LoVo (cell line): ENCODE results near the gene ARF1.

Experiments used
- DNase-seq: peaks from one replicate; pipeline ENCODE4 v3.0.0-alpha.2; 2016; ENCODE audit warnings: low spot score

Gene ARF1

GRCh38 chr1:228122921-228123441 is 40.5 kb downstream of the ARF1 start:
- DNase-seq = no peak

- no peak for DNase-seq
These were observed 41.0 kb downstream of the ARF1 start for GRCh38 chr1:228123505-228123904.

- no peak for DNase-seq
These were observed 42.7 kb downstream of the ARF1 start for GRCh38 chr1:228125185-228125584.

GRCh38 chr1:228131766-228132165 is 49.3 kb downstream of the ARF1 start:
- DNase-seq = no peak

GRCh38 chr1:228134591-228134990 is 52.1 kb downstream of the ARF1 start:
- no peak for DNase-seq

GRCh38 chr1:228136901-228137300 is 54.4 kb downstream of the ARF1 start:
- no peak for DNase-seq

- no peak for DNase-seq
These were observed 57.0 kb downstream of the ARF1 start for GRCh38 chr1:228139406-228139930.

GRCh38 chr1:228139931-228140723 is 57.6 kb downstream of the ARF1 start, which contains the start of gene GUK1:
GUK1 (plus strand) TSS chr1:228140279; CDS start chr1:228140303, 24 bp downstream.
- peak; percentile 99 for DNase-seq

- DNase-seq = no peak
These were observed 58.3 kb downstream of the ARF1 start for GRCh38 chr1:228140724-228141225.

- peak; percentile 57 for DNase-seq
These were observed 58.9 kb downstream of the ARF1 start for GRCh38 chr1:228141226-228142044.

GRCh38 chr1:228142155-228142691 is 59.7 kb downstream of the ARF1 start:
- DNase-seq = no peak

- no peak for DNase-seq
These were observed 60.2 kb downstream of the ARF1 start for GRCh38 chr1:228142701-228143136.

- no peak for DNase-seq
These were observed 61.1 kb downstream of the ARF1 start for GRCh38 chr1:228143480-228144192.

- DNase-seq = no peak
These were observed 61.9 kb downstream of the ARF1 start for GRCh38 chr1:228144193-228144992.

GRCh38 chr1:228144993-228145343 is 62.5 kb downstream of the ARF1 start:
- DNase-seq = no peak

GRCh38 chr1:228145463-228146416 is 63.2 kb downstream of the ARF1 start:
- DNase-seq = no peak

- no peak for DNase-seq
These were observed 64.1 kb downstream of the ARF1 start for GRCh38 chr1:228146417-228147150.

- DNase-seq = no peak
These were observed 64.7 kb downstream of the ARF1 start for GRCh38 chr1:228147151-228147693.
